Upper lobe of right lung (tissue), 1 donor: ENCODE results near the gene RNF144A. TPM values are rescaled to one million over a fixed set of nuclear protein-coding genes. Genes with fewer than 3 reads are reported as not detected.

Experiments
- ATAC-seq: fragments of 200-7000 bp; cut with Tn5 transposase; one replicate; pipeline ENCODE4 v1.9.1; 2020; ENCODE audit warnings: mild to moderate bottlenecking, moderate library complexity
- DNase-seq: peaks from one replicate; pipeline ENCODE4 v3.0.0-alpha.2; 2020
- H3K27ac ChIP-seq: fragments of 200-600 bp; one replicate; pipeline ENCODE4 v1.8.0; 2022
- H3K27me3 ChIP-seq: fragments of 200-600 bp; one replicate; pipeline ENCODE4 v1.8.0; 2022; ENCODE audit warnings: mild to moderate bottlenecking
- H3K36me3 ChIP-seq: fragments of 200-600 bp; one replicate; pipeline ENCODE4 v1.8.0; 2022
- H3K4me1 ChIP-seq: fragments of 200-600 bp; one replicate; pipeline ENCODE4 v1.8.0; 2022
- H3K4me3 ChIP-seq: fragments of 200-600 bp; one replicate; pipeline ENCODE4 v1.8.0; 2022; ENCODE audit warnings: mild to moderate bottlenecking
- H3K9me3 ChIP-seq: fragments of 200-600 bp; one replicate; pipeline ENCODE4 v1.8.0; 2022
- CTCF ChIP-seq: fragments of 200-600 bp; IDR thresholded peaks from one replicate; pipeline ENCODE4 v1.8.0; 2022; ENCODE audit warnings: antibody characterized with exemption
- intact Hi-C: fragments of 100-400 bp; cut with DNase I; formaldehyde crosslinking; loops from one replicate; pipeline ENCODE4 v1.11.0; 2022
- total RNA-seq: library from RNA; stranded (reverse); fragmentation: NEBNext Ultra II Directional; extraction: Animal tissue kit (Norgen Biotek cat#: 25700); gene quantifications from one replicate; pipeline ENCODE4 v1.2.1, GENCODE V29; 2021
- donor health status: DM: no; HTN: yes; CAD: no; lungs with severe emphysema.

Gene RNF144A
- total RNA-seq, 1 donor from 2014 or later, result 16.0 TPM

GRCh38 chr2:6926071-6926732 is 9.0 kb downstream of the RNF144A start:
- no peak overlapping the region for H3K4me3 ChIP-seq
- no peak for ATAC-seq
- no peak overlapping the region for H3K27ac ChIP-seq
- no peaks in the 10 kb centered on the region for H3K36me3 ChIP-seq
- H3K27me3 ChIP-seq, result no peaks in the 10 kb centered on the region
- intact Hi-C loops, result no loop called here
- DNase-seq, result no peak
- no peak for TF ChIP-seq CTCF
- H3K4me1 ChIP-seq, result no peaks in the 10 kb centered on the region
- no peaks in the 10 kb centered on the region for H3K9me3 ChIP-seq

- Histone ChIP-seq H3K9me3 (no peaks in the 10 kb centered on the region), H3K4me1 (no peaks in the 10 kb centered on the region), H3K27me3 (no peaks in the 10 kb centered on the region), H3K36me3 (no peaks in the 10 kb centered on the region), H3K27ac (no peak overlapping the region), H3K4me3 (no peak overlapping the region)
- DNase-seq (no peak), ATAC-seq (no peak)
- intact Hi-C loops, result no loop called here
- no peak for TF ChIP-seq CTCF
Measured at GRCh38 chr2:6927186-6927585, 10.0 kb downstream of the RNF144A start.

GRCh38 chr2:6927753-6928152 is 10.5 kb downstream of the RNF144A start:
- TF ChIP-seq CTCF, result no peak
- Histone ChIP-seq H3K27me3 (no peaks in the 10 kb centered on the region), H3K27ac (no peak overlapping the region), H3K4me1 (no peaks in the 10 kb centered on the region), H3K9me3 (no peaks in the 10 kb centered on the region), H3K4me3 (no peak overlapping the region), H3K36me3 (no peaks in the 10 kb centered on the region)
- intact Hi-C loops, result no loop called here
- ATAC-seq (no peak), DNase-seq (no peak)

GRCh38 chr2:6928452-6928851 is 11.2 kb downstream of the RNF144A start:
- Histone ChIP-seq H3K36me3 (no peaks in the 10 kb centered on the region), H3K4me1 (no peaks in the 10 kb centered on the region), H3K27me3 (no peaks in the 10 kb centered on the region), H3K27ac (no peak overlapping the region), H3K4me3 (no peak overlapping the region), H3K9me3 (no peaks in the 10 kb centered on the region)
- ATAC-seq (no peak), DNase-seq (no peak)
- no peak for TF ChIP-seq CTCF
- intact Hi-C loops, result no loop called here

- ATAC-seq, result no peak
- Histone ChIP-seq H3K9me3 (no peaks in the 10 kb centered on the region), H3K36me3 (no peaks in the 10 kb centered on the region), H3K27ac (no peak overlapping the region), H3K27me3 (no peaks in the 10 kb centered on the region), H3K4me3 (no peak overlapping the region), H3K4me1 (no peaks in the 10 kb centered on the region)
- no peak for DNase-seq
- intact Hi-C loops, result no loop called here
- no peak for TF ChIP-seq CTCF
Measured at GRCh38 chr2:6929196-6929819, 12.1 kb downstream of the RNF144A start.
